ENCODE data around the gene PRPSAP2.
"Not testable (repeated sequence)": the region's sequence is repeated elsewhere in the genome, so short reads cannot be mapped to it uniquely, and the experiment has no call there.

The PRPSAP2 gene

GRCh38 chr17:18856570-18856915, 1.4 kb upstream of the PRPSAP2 start:
- H3K9ac ChIP-seq (ENCODE audit: low read depth, low read length), result no peak overlapping the region
- H3K4me1 ChIP-seq (ENCODE audit: control insufficient read depth, insufficient read depth, low read length), result peaks cover 9% of the 10 kb centered on the region; the same call in 1 of the 2 replicates
- peak overlapping the region; percentile 84 for H3K4me3 ChIP-seq (ENCODE audit: low read depth, low read length)
- no peaks in the 10 kb centered on the region for H3K27me3 ChIP-seq (ENCODE audit: control insufficient read depth, insufficient read depth, low read length)
- no peaks in the 10 kb centered on the region for H3K9me3 ChIP-seq (ENCODE audit: control insufficient read depth, insufficient read depth, low read length)
- H3K27ac ChIP-seq (ENCODE audit: low read depth, low read length), result peak overlapping the region; percentile 56
- H3K36me3 ChIP-seq (ENCODE audit: control insufficient read depth, insufficient read depth, low read length), result no peaks in the 10 kb centered on the region

GRCh38 chr17:18858567-18859245, 775 bp downstream of the PRPSAP2 start:
- Histone ChIP-seq H3K27me3 (ENCODE audit: control insufficient read depth, insufficient read depth, low read length) (no peaks in the 10 kb centered on the region), H3K4me1 (ENCODE audit: control insufficient read depth, insufficient read depth, low read length) (peaks cover 9% of the 10 kb centered on the region; the same call in 1 of the 2 replicates), H3K4me3 (ENCODE audit: low read depth, low read length) (peak overlapping the region; percentile 86), H3K36me3 (ENCODE audit: control insufficient read depth, insufficient read depth, low read length) (no peaks in the 10 kb centered on the region), H3K9ac (ENCODE audit: low read depth, low read length) (peak overlapping the region; percentile 84), H3K9me3 (ENCODE audit: control insufficient read depth, insufficient read depth, low read length) (no peaks in the 10 kb centered on the region), H3K27ac (ENCODE audit: low read depth, low read length) (peak overlapping the region; percentile 98)

- Histone ChIP-seq H3K27ac (ENCODE audit: low read depth, low read length) (no peak overlapping the region), H3K4me1 (ENCODE audit: control insufficient read depth, insufficient read depth, low read length) (peaks cover 9% of the 10 kb centered on the region; the same call in 1 of the 2 replicates), H3K4me3 (ENCODE audit: low read depth, low read length) (peak overlapping the region; percentile 86), H3K27me3 (ENCODE audit: control insufficient read depth, insufficient read depth, low read length) (no peaks in the 10 kb centered on the region), H3K9ac (ENCODE audit: low read depth, low read length) (0 out of 2 replicates have a peak overlapping the region, but pooled peaks have one; percentile 84), H3K9me3 (ENCODE audit: control insufficient read depth, insufficient read depth, low read length) (no peaks in the 10 kb centered on the region), H3K36me3 (ENCODE audit: control insufficient read depth, insufficient read depth, low read length) (no peaks in the 10 kb centered on the region)
Observed at GRCh38 chr17:18859256-18859655, 1.3 kb downstream of the PRPSAP2 start.

GRCh38 chr17:18860161-18860972, 2.4 kb downstream of the PRPSAP2 start:
- Histone ChIP-seq H3K27ac (ENCODE audit: low read depth, low read length) (no peak overlapping the region), H3K4me3 (ENCODE audit: low read depth, low read length) (no peak overlapping the region), H3K36me3 (ENCODE audit: control insufficient read depth, insufficient read depth, low read length) (peaks cover 4% of the 10 kb centered on the region; the same call in 1 of the 2 replicates), H3K27me3 (ENCODE audit: control insufficient read depth, insufficient read depth, low read length) (no peaks in the 10 kb centered on the region), H3K4me1 (ENCODE audit: control insufficient read depth, insufficient read depth, low read length) (peaks cover 9% of the 10 kb centered on the region; the same call in 1 of the 2 replicates), H3K9me3 (ENCODE audit: control insufficient read depth, insufficient read depth, low read length) (no peaks in the 10 kb centered on the region), H3K9ac (ENCODE audit: low read depth, low read length) (no peak overlapping the region)

DNA sequence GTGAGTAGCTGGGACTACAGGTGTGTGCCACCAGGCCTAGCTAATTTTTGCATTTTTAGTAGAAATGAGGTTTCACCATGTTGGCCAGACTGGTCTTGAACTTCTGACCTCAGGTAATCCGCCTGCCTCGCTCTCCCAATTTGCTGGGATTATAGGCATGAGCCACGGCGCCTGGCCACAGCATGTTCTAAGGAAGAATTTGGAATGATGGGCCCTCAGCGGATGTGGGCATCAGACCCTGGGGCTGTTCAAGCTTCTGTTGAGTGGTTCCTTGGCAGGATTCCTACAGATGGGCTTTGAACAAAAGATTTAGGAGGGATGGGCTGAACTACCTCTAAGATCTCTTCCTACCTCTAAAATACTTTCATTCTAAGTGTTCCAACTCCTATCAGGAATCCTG, 4.1 kb downstream of the PRPSAP2 start:
- no peaks in the 10 kb centered on the region for H3K27me3 ChIP-seq (ENCODE audit: control insufficient read depth, insufficient read depth, low read length)
- H3K4me3 ChIP-seq (ENCODE audit: low read depth, low read length), result no peak overlapping the region
- H3K36me3 ChIP-seq (ENCODE audit: control insufficient read depth, insufficient read depth, low read length), result peaks cover 20% of the 10 kb centered on the region
- H3K9ac ChIP-seq (ENCODE audit: low read depth, low read length), result no peak overlapping the region
- 0 out of 2 replicates have a peak, but pooled peaks cover 6% of the 10 kb centered on the region for H3K4me1 ChIP-seq (ENCODE audit: control insufficient read depth, insufficient read depth, low read length)
- no peak overlapping the region for H3K27ac ChIP-seq (ENCODE audit: low read depth, low read length)
- H3K9me3 ChIP-seq (ENCODE audit: control insufficient read depth, insufficient read depth, low read length), result no peaks in the 10 kb centered on the region

DNA sequence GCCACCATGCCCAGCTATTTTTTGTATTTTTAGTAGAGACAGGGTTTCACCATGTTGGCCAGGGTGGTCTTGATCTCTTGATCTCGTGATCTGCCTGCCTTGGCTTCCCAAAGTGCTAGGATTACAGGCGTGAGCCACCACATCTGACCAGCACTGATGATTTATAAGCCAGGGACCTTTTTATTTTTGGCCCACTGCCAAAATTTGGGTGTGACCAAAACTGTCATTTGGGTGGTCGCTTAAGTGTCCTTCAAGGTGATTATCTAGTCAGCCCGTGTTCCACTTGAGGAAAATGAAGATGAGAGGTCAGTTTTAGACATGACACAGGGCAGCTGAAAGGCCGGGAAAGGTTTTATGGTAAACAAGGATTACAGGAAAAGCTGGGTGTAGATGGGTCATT, 7.1 kb downstream of the PRPSAP2 start:
- H3K27ac ChIP-seq (ENCODE audit: low read depth, low read length); H3K9me3 ChIP-seq (ENCODE audit: control insufficient read depth, insufficient read depth, low read length); H3K4me3 ChIP-seq (ENCODE audit: low read depth, low read length); H3K4me1 ChIP-seq (ENCODE audit: control insufficient read depth, insufficient read depth, low read length); H3K27me3 ChIP-seq (ENCODE audit: control insufficient read depth, insufficient read depth, low read length); H3K9ac ChIP-seq (ENCODE audit: low read depth, low read length): not testable (repeated sequence)
- peaks cover 46% of the 10 kb centered on the region for H3K36me3 ChIP-seq (ENCODE audit: control insufficient read depth, insufficient read depth, low read length)

DNA sequence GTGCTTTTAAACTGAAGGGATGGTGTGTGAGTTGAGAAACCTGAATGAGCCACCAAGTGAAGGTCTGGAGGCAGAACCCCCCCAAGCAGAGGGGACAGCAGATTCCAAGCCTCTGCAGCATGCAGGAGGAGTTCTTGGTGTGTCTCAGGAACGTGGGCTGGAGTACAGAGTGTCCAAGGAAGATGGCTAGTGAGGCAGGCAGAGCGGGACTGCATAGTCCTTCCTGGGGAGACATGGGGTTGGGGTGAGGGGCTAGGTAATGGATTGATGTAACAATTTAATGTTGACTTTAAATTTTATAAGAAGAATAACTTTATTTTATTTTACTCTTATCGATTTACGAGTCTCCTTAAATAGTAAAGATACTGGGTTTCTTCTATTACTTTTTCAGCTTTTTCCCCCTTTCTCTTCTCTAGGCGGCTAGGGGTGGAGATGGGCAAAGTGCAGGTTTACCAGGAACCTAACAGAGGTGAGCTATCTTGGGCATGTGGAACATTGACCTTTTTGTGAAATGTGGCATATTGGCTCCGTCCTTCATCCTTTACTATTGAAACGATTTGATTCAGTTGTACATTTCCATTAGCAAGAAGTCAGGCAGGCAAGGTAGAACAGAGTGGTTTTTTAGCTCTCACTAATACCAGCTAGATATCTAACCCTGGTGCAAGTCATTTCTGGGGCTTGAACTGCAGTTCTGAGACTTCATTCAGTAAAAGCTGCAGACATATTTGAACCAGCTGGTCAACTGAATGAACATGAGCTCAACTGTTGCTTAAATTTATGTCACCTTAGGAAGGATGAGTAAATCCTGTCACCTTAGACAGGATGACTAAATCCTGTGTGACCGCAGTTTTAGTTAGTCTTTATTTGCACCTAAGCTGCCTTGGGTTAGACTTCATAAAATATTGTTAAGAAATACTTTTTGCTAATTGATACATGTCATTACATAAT, 9.2 kb downstream of the PRPSAP2 start:
- no peaks in the 10 kb centered on the region for H3K27me3 ChIP-seq (ENCODE audit: control insufficient read depth, insufficient read depth, low read length)

DNA sequence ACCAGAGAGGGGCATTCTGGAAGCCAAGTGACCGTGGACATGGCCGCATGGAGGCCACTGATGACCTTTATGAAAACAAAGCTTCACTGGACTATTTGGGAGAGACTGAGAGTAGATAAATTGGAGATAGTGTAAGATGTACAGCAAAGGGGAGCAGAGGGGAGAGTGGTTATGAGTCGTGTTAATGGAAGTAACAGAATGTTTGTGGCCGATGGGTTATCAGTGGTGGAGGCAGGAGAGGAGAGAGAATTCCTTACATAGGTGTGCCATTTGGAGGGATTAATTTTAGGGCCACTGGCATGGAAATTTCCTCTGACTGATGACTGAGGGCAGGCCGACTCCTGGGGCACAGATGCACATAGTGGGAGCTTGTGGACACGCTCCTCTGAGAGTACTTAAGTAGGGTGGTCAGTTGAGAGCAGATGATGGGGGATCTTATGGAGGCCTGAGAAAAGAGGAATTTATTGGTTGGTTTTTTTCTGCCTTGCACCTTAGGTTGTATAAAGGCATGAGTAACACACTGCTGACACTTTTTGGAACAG, 19.2 kb downstream of the PRPSAP2 start:
- Histone ChIP-seq H3K27me3 (ENCODE audit: control insufficient read depth, insufficient read depth, low read length) (no peaks in the 10 kb centered on the region), H3K4me1 (ENCODE audit: control insufficient read depth, insufficient read depth, low read length) (no peaks in the 10 kb centered on the region), H3K9ac (ENCODE audit: low read depth, low read length) (no peak overlapping the region), H3K9me3 (ENCODE audit: control insufficient read depth, insufficient read depth, low read length) (no peaks in the 10 kb centered on the region), H3K4me3 (ENCODE audit: low read depth, low read length) (no peak overlapping the region), H3K36me3 (ENCODE audit: control insufficient read depth, insufficient read depth, low read length) (peaks cover 84% of the 10 kb centered on the region), H3K27ac (ENCODE audit: low read depth, low read length) (no peak overlapping the region)

More for the DNA sequence above, 9.2 kb downstream of the PRPSAP2 start:
- H3K9me3 ChIP-seq (ENCODE audit: control insufficient read depth, insufficient read depth, low read length), result no peaks in the 10 kb centered on the region
- H3K4me3 ChIP-seq (ENCODE audit: low read depth, low read length), result no peak overlapping the region
- no peak overlapping the region for H3K9ac ChIP-seq (ENCODE audit: low read depth, low read length)
- H3K27ac ChIP-seq (ENCODE audit: low read depth, low read length), result no peak overlapping the region
- H3K4me1 ChIP-seq (ENCODE audit: control insufficient read depth, insufficient read depth, low read length), result no peaks in the 10 kb centered on the region
- peaks cover 60% of the 10 kb centered on the region for H3K36me3 ChIP-seq (ENCODE audit: control insufficient read depth, insufficient read depth, low read length)

GRCh38 chr17:18888766-18889290, 30.9 kb downstream of the PRPSAP2 start:
- Histone ChIP-seq H3K27ac (ENCODE audit: low read depth, low read length) (no peak overlapping the region), H3K36me3 (ENCODE audit: control insufficient read depth, insufficient read depth, low read length) (peaks cover 59% of the 10 kb centered on the region), H3K4me1 (ENCODE audit: control insufficient read depth, insufficient read depth, low read length) (no peaks in the 10 kb centered on the region), H3K9ac (ENCODE audit: low read depth, low read length) (no peak overlapping the region), H3K4me3 (ENCODE audit: low read depth, low read length) (no peak overlapping the region), H3K27me3 (ENCODE audit: control insufficient read depth, insufficient read depth, low read length) (no peaks in the 10 kb centered on the region), H3K9me3 (ENCODE audit: control insufficient read depth, insufficient read depth, low read length) (no peaks in the 10 kb centered on the region)

DNA sequence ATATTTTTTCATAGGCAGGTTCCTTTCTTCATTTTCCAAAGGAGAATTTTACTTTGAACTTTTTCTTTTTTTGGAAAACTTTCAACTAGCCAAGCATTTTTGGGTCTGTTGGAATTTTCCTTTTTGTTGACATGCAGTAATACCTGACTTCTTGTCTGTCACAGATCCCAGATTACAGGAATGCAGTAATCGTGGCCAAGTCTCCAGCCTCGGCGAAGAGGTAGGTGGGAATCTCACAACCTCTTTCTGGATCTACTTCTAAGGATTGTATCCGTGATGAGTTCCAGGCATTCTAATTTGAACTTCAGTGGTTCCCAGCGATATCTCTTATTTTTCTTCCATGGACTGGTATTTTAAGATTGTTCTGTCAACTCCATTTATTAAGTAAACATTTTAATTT, 31.7 kb downstream of the PRPSAP2 start:
- Histone ChIP-seq H3K27me3 (ENCODE audit: control insufficient read depth, insufficient read depth, low read length) (no peaks in the 10 kb centered on the region), H3K27ac (ENCODE audit: low read depth, low read length) (no peak overlapping the region), H3K4me3 (ENCODE audit: low read depth, low read length) (no peak overlapping the region), H3K9me3 (ENCODE audit: control insufficient read depth, insufficient read depth, low read length) (no peaks in the 10 kb centered on the region), H3K4me1 (ENCODE audit: control insufficient read depth, insufficient read depth, low read length) (no peaks in the 10 kb centered on the region), H3K9ac (ENCODE audit: low read depth, low read length) (no peak overlapping the region), H3K36me3 (ENCODE audit: control insufficient read depth, insufficient read depth, low read length) (peaks cover 51% of the 10 kb centered on the region)

Data from HUES48 (cell line).